WTC11 (cell line): ENCODE results near the gene CPSF3. TPM values are rescaled to one million over a fixed set of nuclear protein-coding genes. Genes with fewer than 3 reads are reported as not detected.

Experiments used
- ATAC-seq: fragments of 200-7000 bp; cut with Tn5 transposase; 2 replicates; pipeline ENCODE4 v1.10.0; 2021; ENCODE audit warnings: mild to moderate bottlenecking, moderate library complexity
- CTCF ChIA-PET: fragments of 300-600 bp; sonication (Branson Sonifier 250); formaldehyde crosslinking; loops from one replicate; lab custom pipeline; 2021; ENCODE audit warnings: antibody characterized with exemption; lab: Charles Lee
- POLR2A ChIA-PET: fragments of 350-600 bp; sonication (Branson Sonifier 250); formaldehyde crosslinking; loops from one replicate; lab custom pipeline; 2021; ENCODE audit warnings: antibody characterized with exemption; lab: Charles Lee
- DNase-seq: peaks from one replicate; pipeline ENCODE4 v3.0.0; 2021; ENCODE audit warnings: low spot score
- H3K27ac Mint-ChIP-seq: 2 replicates; pipeline ENCODE4 v1.8.0; 2021; ENCODE audit warnings: mixed read lengths
- H3K27me3 Mint-ChIP-seq: 2 replicates; pipeline ENCODE4 v1.8.0; 2021; ENCODE audit warnings: low read depth, mild to moderate bottlenecking, moderate library complexity, mixed read lengths
- H3K36me3 Mint-ChIP-seq: 2 replicates; pipeline ENCODE4 v1.8.0; 2021; ENCODE audit warnings: mixed read lengths
- H3K4me1 Mint-ChIP-seq: 2 replicates; pipeline ENCODE4 v1.8.0; 2022; ENCODE audit warnings: mixed read lengths
- H3K4me3 Mint-ChIP-seq: 2 replicates; pipeline ENCODE4 v1.8.0; 2021; ENCODE audit warnings: mild to moderate bottlenecking, moderate library complexity, mixed read lengths
- H3K9me3 Mint-ChIP-seq: 2 replicates; pipeline ENCODE4 v1.8.0; 2021; ENCODE audit warnings: mixed read lengths
- ATF1 ChIP-seq: sonication (generic); formaldehyde crosslinking; IDR thresholded peaks from 2 replicates; pipeline ENCODE4 v1.8.1; 2023; ENCODE audit warnings: mild to moderate bottlenecking, moderate library complexity, missing genetic modification reagents
- ETV6 ChIP-seq: sonication (generic); formaldehyde crosslinking; IDR thresholded peaks from 2 replicates; pipeline ENCODE4 v1.8.1; 2022; ENCODE audit warnings: mild to moderate bottlenecking, missing genetic modification reagents
- GABPB1 ChIP-seq: sonication (generic); formaldehyde crosslinking; IDR thresholded peaks from 2 replicates; pipeline ENCODE4 v1.8.1; 2023; ENCODE audit warnings: mild to moderate bottlenecking, missing genetic modification reagents
- HMGA2 ChIP-seq: fragments of 250-450 bp; sonication (Bioruptor Pico); IDR thresholded peaks from 2 replicates; pipeline ENCODE4 v1.4.0; 2021; ENCODE audit warnings: mild to moderate bottlenecking, moderate library complexity
- IRF2 ChIP-seq: sonication (generic); formaldehyde crosslinking; IDR thresholded peaks from 2 replicates; pipeline ENCODE4 v1.8.0; 2022; ENCODE audit warnings: low read depth, missing genetic modification reagents, borderline replicate concordance
- JAZF1 ChIP-seq: fragments of 250-450 bp; sonication (Bioruptor Pico); IDR thresholded peaks from 2 replicates; pipeline ENCODE4 v1.9.0; 2021; ENCODE audit warnings: moderate library complexity, mild to moderate bottlenecking, inconsistent platforms
- MYBL2 ChIP-seq: sonication (generic); formaldehyde crosslinking; IDR thresholded peaks from 2 replicates; pipeline ENCODE4 v1.8.1; 2023; ENCODE audit warnings: mild to moderate bottlenecking, moderate library complexity, missing genetic modification reagents
- NFATC4 ChIP-seq: fragments of 250-450 bp; sonication (Bioruptor Pico); IDR thresholded peaks from 2 replicates; pipeline ENCODE4 v1.9.0; 2021; ENCODE audit warnings: mild to moderate bottlenecking
- NR1H2 ChIP-seq: sonication (generic); formaldehyde crosslinking; IDR thresholded peaks from 2 replicates; pipeline ENCODE4 v1.9.0; 2021; ENCODE audit warnings: mild to moderate bottlenecking, moderate library complexity, missing genetic modification reagents
- NR3C1 ChIP-seq: sonication (generic); formaldehyde crosslinking; conservative IDR thresholded peaks from 2 replicates; pipeline ENCODE4 v1.8.1; 2023; ENCODE audit warnings: low read depth, mild to moderate bottlenecking, missing genetic modification reagents
- OVOL2 ChIP-seq: fragments of 250-450 bp; sonication (Bioruptor Pico); IDR thresholded peaks from 2 replicates; pipeline ENCODE4 v1.9.0; 2021; ENCODE audit warnings: mild to moderate bottlenecking, borderline replicate concordance
- PRRX2 ChIP-seq: fragments of 250-450 bp; sonication (Bioruptor Pico); IDR thresholded peaks from 2 replicates; pipeline ENCODE4 v1.8.0; 2021; ENCODE audit warnings: mild to moderate bottlenecking
- RORB ChIP-seq: fragments of 250-450 bp; sonication (Bioruptor Pico); IDR thresholded peaks from 2 replicates; pipeline ENCODE4 v1.9.0; 2021; ENCODE audit warnings: mild to moderate bottlenecking
- SMAD3 ChIP-seq: sonication (generic); formaldehyde crosslinking; IDR thresholded peaks from 2 replicates; pipeline ENCODE4 v1.8.0; 2022; ENCODE audit warnings: missing genetic modification reagents, mild to moderate bottlenecking, borderline replicate concordance
- TCF7 ChIP-seq: sonication (generic); formaldehyde crosslinking; IDR thresholded peaks from 2 replicates; pipeline ENCODE4 v1.8.0; 2022; ENCODE audit warnings: mild to moderate bottlenecking, low read depth, missing genetic modification reagents, moderate library complexity
- ZBTB21 ChIP-seq: sonication (generic); formaldehyde crosslinking; IDR thresholded peaks from 2 replicates; pipeline ENCODE4 v1.8.1; 2023; ENCODE audit warnings: mild to moderate bottlenecking, missing genetic modification reagents, borderline replicate concordance
- ZNF232 ChIP-seq: sonication (generic); formaldehyde crosslinking; IDR thresholded peaks from 2 replicates; pipeline ENCODE4 v1.8.0; 2022; ENCODE audit warnings: mild to moderate bottlenecking, missing genetic modification reagents
- ZNF416 ChIP-seq: fragments of 250-450 bp; sonication (Bioruptor Pico); IDR thresholded peaks from 2 replicates; pipeline ENCODE4 v1.9.0; 2021; ENCODE audit warnings: mild to moderate bottlenecking, inconsistent platforms
- ZNF423 ChIP-seq: fragments of 250-450 bp; sonication (Bioruptor Pico); IDR thresholded peaks from 2 replicates; pipeline ENCODE4 v2.1.2; 2022; ENCODE audit warnings: mild to moderate bottlenecking, moderate library complexity
- total RNA-seq: library from RNA; stranded (reverse); gene quantifications from 3 replicates; pipeline ENCODE4 v1.2.3, GENCODE V29; 2021
- TF ChIP-seq, protein P1 (sequence below): fragments of 250-450 bp; sonication (Bioruptor Pico); IDR thresholded peaks from 2 replicates; pipeline ENCODE4 v1.8.0; 2021; ENCODE audit warnings: mild to moderate bottlenecking
- TF ChIP-seq, protein P2 (sequence below): fragments of 250-450 bp; sonication (Bioruptor Pico); IDR thresholded peaks from 2 replicates; pipeline ENCODE4 v1.9.0; 2021; ENCODE audit warnings: moderate library complexity, mild to moderate bottlenecking, inconsistent platforms, borderline replicate concordance
- TF ChIP-seq, protein P3 (sequence below): sonication (generic); formaldehyde crosslinking; IDR thresholded peaks from 2 replicates; pipeline ENCODE4 v1.8.0; 2023; ENCODE audit warnings: missing genetic modification reagents
- TF ChIP-seq, protein P4 (sequence below): fragments of 250-450 bp; sonication (Bioruptor Pico); IDR thresholded peaks from 2 replicates; pipeline ENCODE4 v2.1.2; 2022; ENCODE audit warnings: mild to moderate bottlenecking, moderate library complexity
- TF ChIP-seq, protein P5 (sequence below): sonication (generic); formaldehyde crosslinking; IDR thresholded peaks from 2 replicates; pipeline ENCODE4 v1.8.1; 2022; ENCODE audit warnings: low read depth, mild to moderate bottlenecking, moderate library complexity, missing genetic modification reagents, borderline replicate concordance
- TF ChIP-seq, protein P6 (sequence below): sonication (generic); formaldehyde crosslinking; IDR thresholded peaks from 2 replicates; pipeline ENCODE4 v1.8.0; 2023; ENCODE audit warnings: missing genetic modification reagents, mild to moderate bottlenecking, borderline replicate concordance
- TF ChIP-seq, protein P7 (sequence below): sonication (generic); formaldehyde crosslinking; IDR thresholded peaks from 2 replicates; pipeline ENCODE4 v1.8.1; 2022; ENCODE audit warnings: low read depth, missing genetic modification reagents, borderline replicate concordance

The CPSF3 gene
- total RNA-seq, 1 experiment from 2014 or later, result 88.4 TPM

DNA sequence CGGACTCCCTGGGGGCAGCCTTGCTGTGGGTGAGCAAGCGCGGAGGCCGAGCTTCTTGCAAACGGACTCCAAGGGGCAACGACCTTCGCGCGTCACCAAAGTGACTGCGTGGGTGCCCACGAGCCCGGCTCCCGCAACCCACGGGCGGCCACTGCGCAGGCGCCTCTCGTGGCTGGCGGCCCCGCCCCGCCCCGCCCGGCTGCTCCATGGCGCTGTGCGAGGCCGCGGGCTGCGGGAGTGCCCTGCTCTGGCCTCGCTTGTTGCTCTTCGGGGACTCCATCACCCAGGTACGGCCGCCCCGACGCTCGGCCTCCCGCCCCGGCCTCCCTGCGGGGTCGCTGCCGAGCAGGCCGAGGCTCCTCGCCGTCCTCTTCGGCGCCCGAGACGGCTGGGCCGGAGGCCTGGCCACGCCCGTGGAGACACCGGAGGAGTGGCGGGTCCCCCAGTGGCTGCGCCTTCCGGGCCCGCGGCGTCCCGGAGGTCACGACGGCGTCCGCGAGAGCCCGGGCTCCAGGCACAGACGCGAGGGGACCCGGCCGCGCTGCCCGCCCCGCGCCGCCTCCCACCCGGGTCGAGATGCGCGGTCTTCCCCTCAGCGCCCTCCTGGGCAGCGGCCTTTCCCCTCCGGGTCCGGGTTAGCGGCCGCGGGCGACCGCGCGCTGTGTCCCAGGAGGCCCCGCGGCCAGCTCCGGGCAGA lies 51.1 kb downstream of the CPSF3 start, which contains the start of gene IAH1:
TSS of gene IAH1 (plus strand) at position 191 of the 697 bp plus-strand sequence. CDS start at position 207, 16 bp downstream.
- Mint-ChIP-seq H3K4me1 (peaks cover 17% of the 10 kb centered on the region), H3K36me3 (peaks cover 31% of the 10 kb centered on the region), H3K27ac (peak within 1 kb of the TSS; percentile 27; the same call in 1 of the 2 replicates), H3K4me3 (peak within 1 kb of the TSS; percentile 70), H3K9me3 (peaks cover 10% of the 10 kb centered on the region), H3K27me3 (peaks cover 11% of the 10 kb centered on the region)
- DNase-seq, result peak; percentile 22
- peak; percentile 62 for ATAC-seq
- ChIA-PET POLR2A (interaction anchor here (0.9 to 2.4 kb wide), 4 partner anchors 81 to 296 kb away, joined by 3 to 9 read pairs (median 6); partner anchors contain the start of genes ADAM17 and YWHAQ), CTCF (interaction anchor here (0.5 to 1.9 kb wide), 13 partner anchors 8 to 574 kb away, joined by 3 to 10 read pairs (median 4); partner anchors contain the start of gene ADAM17)
- TF ChIP-seq ZNF232 (CRISPR knock-in tag) (no peak), GABPB1 (0 out of 2 replicates have a peak, but pooled peaks have one; percentile 21), TCF7 (CRISPR knock-in tag) (0 out of 2 replicates have a peak, but pooled peaks have one; percentile 8), PRRX2 (no peak), NR1H2 (CRISPR knock-in tag) (no peak), NFATC4 (CRISPR knock-in tag) (no peak), ETV6 (CRISPR knock-in tag) (peak; percentile 10), ZNF423 (CRISPR knock-in tag) (no peak), JAZF1 (CRISPR knock-in tag) (no peak), RORB (CRISPR knock-in tag) (no peak), ZBTB21 (no peak), NR3C1 (CRISPR knock-in tag) (no peak), HMGA2 (CRISPR knock-in tag) (no peak), ZNF416 (CRISPR knock-in tag) (no peak), ATF1 (CRISPR knock-in tag) (0 out of 2 replicates have a peak, but pooled peaks have one; percentile 6), OVOL2 (CRISPR knock-in tag) (no peak), SMAD3 (CRISPR knock-in tag) (no peak), MYBL2 (CRISPR knock-in tag) (peak; percentile 80; the same call in 1 of the 2 replicates), IRF2 (CRISPR knock-in tag) (no peak)
- TF ChIP-seq, protein P1, sequence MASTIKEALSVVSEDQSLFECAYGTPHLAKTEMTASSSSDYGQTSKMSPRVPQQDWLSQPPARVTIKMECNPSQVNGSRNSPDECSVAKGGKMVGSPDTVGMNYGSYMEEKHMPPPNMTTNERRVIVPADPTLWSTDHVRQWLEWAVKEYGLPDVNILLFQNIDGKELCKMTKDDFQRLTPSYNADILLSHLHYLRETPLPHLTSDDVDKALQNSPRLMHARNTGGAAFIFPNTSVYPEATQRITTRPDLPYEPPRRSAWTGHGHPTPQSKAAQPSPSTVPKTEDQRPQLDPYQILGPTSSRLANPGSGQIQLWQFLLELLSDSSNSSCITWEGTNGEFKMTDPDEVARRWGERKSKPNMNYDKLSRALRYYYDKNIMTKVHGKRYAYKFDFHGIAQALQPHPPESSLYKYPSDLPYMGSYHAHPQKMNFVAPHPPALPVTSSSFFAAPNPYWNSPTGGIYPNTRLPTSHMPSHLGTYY (CRISPR knock-in tag), result no peak
- TF ChIP-seq, protein P2, sequence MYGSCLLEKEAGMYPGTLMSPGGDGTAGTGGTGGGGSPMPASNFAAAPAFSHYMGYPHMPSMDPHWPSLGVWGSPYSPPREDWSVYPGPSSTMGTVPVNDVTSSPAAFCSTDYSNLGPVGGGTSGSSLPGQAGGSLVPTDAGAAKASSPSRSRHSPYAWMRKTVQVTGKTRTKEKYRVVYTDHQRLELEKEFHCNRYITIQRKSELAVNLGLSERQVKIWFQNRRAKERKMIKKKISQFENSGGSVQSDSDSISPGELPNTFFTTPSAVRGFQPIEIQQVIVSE, result no peak
- TF ChIP-seq, protein P3, sequence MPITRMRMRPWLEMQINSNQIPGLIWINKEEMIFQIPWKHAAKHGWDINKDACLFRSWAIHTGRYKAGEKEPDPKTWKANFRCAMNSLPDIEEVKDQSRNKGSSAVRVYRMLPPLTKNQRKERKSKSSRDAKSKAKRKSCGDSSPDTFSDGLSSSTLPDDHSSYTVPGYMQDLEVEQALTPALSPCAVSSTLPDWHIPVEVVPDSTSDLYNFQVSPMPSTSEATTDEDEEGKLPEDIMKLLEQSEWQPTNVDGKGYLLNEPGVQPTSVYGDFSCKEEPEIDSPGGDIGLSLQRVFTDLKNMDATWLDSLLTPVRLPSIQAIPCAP (CRISPR knock-in tag), result no peak
- TF ChIP-seq, protein P4, sequence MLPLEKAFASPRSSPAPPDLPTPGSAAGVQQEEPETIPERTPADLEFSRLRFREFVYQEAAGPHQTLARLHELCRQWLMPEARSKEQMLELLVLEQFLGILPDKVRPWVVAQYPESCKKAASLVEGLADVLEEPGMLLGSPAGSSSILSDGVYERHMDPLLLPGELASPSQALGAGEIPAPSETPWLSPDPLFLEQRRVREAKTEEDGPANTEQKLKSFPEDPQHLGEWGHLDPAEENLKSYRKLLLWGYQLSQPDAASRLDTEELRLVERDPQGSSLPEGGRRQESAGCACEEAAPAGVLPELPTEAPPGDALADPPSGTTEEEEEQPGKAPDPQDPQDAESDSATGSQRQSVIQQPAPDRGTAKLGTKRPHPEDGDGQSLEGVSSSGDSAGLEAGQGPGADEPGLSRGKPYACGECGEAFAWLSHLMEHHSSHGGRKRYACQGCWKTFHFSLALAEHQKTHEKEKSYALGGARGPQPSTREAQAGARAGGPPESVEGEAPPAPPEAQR (CRISPR knock-in tag), result no peak
- TF ChIP-seq, protein P5, sequence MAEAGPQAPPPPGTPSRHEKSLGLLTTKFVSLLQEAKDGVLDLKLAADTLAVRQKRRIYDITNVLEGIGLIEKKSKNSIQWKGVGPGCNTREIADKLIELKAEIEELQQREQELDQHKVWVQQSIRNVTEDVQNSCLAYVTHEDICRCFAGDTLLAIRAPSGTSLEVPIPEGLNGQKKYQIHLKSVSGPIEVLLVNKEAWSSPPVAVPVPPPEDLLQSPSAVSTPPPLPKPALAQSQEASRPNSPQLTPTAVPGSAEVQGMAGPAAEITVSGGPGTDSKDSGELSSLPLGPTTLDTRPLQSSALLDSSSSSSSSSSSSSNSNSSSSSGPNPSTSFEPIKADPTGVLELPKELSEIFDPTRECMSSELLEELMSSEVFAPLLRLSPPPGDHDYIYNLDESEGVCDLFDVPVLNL, result 0 out of 2 replicates have a peak, but pooled peaks have one; percentile 44
- TF ChIP-seq, protein P6, sequence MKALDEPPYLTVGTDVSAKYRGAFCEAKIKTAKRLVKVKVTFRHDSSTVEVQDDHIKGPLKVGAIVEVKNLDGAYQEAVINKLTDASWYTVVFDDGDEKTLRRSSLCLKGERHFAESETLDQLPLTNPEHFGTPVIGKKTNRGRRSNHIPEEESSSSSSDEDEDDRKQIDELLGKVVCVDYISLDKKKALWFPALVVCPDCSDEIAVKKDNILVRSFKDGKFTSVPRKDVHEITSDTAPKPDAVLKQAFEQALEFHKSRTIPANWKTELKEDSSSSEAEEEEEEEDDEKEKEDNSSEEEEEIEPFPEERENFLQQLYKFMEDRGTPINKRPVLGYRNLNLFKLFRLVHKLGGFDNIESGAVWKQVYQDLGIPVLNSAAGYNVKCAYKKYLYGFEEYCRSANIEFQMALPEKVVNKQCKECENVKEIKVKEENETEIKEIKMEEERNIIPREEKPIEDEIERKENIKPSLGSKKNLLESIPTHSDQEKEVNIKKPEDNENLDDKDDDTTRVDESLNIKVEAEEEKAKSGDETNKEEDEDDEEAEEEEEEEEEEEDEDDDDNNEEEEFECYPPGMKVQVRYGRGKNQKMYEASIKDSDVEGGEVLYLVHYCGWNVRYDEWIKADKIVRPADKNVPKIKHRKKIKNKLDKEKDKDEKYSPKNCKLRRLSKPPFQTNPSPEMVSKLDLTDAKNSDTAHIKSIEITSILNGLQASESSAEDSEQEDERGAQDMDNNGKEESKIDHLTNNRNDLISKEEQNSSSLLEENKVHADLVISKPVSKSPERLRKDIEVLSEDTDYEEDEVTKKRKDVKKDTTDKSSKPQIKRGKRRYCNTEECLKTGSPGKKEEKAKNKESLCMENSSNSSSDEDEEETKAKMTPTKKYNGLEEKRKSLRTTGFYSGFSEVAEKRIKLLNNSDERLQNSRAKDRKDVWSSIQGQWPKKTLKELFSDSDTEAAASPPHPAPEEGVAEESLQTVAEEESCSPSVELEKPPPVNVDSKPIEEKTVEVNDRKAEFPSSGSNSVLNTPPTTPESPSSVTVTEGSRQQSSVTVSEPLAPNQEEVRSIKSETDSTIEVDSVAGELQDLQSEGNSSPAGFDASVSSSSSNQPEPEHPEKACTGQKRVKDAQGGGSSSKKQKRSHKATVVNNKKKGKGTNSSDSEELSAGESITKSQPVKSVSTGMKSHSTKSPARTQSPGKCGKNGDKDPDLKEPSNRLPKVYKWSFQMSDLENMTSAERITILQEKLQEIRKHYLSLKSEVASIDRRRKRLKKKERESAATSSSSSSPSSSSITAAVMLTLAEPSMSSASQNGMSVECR, result no peak
- TF ChIP-seq, protein P7, sequence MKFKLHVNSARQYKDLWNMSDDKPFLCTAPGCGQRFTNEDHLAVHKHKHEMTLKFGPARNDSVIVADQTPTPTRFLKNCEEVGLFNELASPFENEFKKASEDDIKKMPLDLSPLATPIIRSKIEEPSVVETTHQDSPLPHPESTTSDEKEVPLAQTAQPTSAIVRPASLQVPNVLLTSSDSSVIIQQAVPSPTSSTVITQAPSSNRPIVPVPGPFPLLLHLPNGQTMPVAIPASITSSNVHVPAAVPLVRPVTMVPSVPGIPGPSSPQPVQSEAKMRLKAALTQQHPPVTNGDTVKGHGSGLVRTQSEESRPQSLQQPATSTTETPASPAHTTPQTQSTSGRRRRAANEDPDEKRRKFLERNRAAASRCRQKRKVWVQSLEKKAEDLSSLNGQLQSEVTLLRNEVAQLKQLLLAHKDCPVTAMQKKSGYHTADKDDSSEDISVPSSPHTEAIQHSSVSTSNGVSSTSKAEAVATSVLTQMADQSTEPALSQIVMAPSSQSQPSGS (CRISPR knock-in tag), result no peak
